ENCODE results near the gene WDR76.

DNA sequence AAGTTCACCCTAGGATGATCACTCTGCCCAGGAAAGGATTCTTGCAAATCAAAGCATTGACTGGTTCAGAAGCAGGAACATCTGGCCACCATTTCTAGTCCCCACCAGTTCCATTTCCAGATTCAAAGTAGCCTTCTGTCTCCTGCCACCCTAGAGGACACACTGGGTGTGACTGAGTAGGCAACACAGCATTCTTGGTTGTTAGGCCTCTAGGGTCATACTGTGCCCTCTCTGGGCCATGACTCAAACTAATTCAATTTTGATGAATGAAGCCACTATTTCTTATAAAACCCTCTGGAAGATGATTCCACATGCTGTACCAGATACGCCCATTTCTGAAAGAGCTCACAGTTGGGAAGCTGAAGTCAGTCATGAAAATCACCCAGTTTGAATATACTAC is 69.7 kb downstream of the WDR76 start:
- TF ChIP-seq, protein P1, sequence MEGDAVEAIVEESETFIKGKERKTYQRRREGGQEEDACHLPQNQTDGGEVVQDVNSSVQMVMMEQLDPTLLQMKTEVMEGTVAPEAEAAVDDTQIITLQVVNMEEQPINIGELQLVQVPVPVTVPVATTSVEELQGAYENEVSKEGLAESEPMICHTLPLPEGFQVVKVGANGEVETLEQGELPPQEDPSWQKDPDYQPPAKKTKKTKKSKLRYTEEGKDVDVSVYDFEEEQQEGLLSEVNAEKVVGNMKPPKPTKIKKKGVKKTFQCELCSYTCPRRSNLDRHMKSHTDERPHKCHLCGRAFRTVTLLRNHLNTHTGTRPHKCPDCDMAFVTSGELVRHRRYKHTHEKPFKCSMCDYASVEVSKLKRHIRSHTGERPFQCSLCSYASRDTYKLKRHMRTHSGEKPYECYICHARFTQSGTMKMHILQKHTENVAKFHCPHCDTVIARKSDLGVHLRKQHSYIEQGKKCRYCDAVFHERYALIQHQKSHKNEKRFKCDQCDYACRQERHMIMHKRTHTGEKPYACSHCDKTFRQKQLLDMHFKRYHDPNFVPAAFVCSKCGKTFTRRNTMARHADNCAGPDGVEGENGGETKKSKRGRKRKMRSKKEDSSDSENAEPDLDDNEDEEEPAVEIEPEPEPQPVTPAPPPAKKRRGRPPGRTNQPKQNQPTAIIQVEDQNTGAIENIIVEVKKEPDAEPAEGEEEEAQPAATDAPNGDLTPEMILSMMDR (IDR thresholded peaks at IDR 0.05; ENCODE audit: poor library complexity): no peak
- no peak for TF ChIP-seq EZH2phosphoT487 (IDR thresholded peaks at IDR 0.05; ENCODE audit: low read depth, severe bottlenecking, unreplicated experiment)

All from hepatocyte (in vitro differentiated cells).